ENCODE measurements around the gene UTP25.
"Not testable (repeated sequence)": the region's sequence is repeated elsewhere in the genome, so short reads cannot be mapped to it uniquely, and the experiment has no call there.

Gene UTP25

GRCh38 chr1:209791920-209792319 is 35.9 kb upstream of the UTP25 start:
- Histone ChIP-seq H3K27ac (ENCODE audit: low read depth, low read length) (no peak overlapping the region), H3K4me1 (ENCODE audit: control insufficient read depth, insufficient read depth, low read length) (peaks cover 8% of the 10 kb centered on the region), H3K4me3 (ENCODE audit: low read length) (no peak overlapping the region), H3K36me3 (ENCODE audit: control insufficient read depth, insufficient read depth, low read length) (no peaks in the 10 kb centered on the region), H3K9ac (ENCODE audit: low read length) (no peak overlapping the region), H3K27me3 (ENCODE audit: control insufficient read depth, insufficient read depth, low read length) (no peaks in the 10 kb centered on the region)

- H3K4me1 ChIP-seq (ENCODE audit: control insufficient read depth, insufficient read depth, low read length); H3K4me3 ChIP-seq (ENCODE audit: low read length); H3K9ac ChIP-seq (ENCODE audit: low read length); H3K27ac ChIP-seq (ENCODE audit: low read depth, low read length); H3K36me3 ChIP-seq (ENCODE audit: control insufficient read depth, insufficient read depth, low read length); H3K27me3 ChIP-seq (ENCODE audit: control insufficient read depth, insufficient read depth, low read length): not testable (repeated sequence)
These were observed 34.1 kb upstream of the UTP25 start for GRCh38 chr1:209793711-209794110.

- H3K36me3 ChIP-seq (ENCODE audit: control insufficient read depth, insufficient read depth, low read length): no peaks in the 10 kb centered on the region
- H3K9ac ChIP-seq (ENCODE audit: low read length): no peak overlapping the region
- H3K4me3 ChIP-seq (ENCODE audit: low read length): no peak overlapping the region
- H3K27ac ChIP-seq (ENCODE audit: low read depth, low read length): no peak overlapping the region
- no peaks in the 10 kb centered on the region for H3K4me1 ChIP-seq (ENCODE audit: control insufficient read depth, insufficient read depth, low read length)
- H3K27me3 ChIP-seq (ENCODE audit: control insufficient read depth, insufficient read depth, low read length): no peaks in the 10 kb centered on the region
These were observed 29.7 kb upstream of the UTP25 start for GRCh38 chr1:209797978-209798639.

- H3K9ac ChIP-seq (ENCODE audit: low read length): no peak overlapping the region
- H3K27ac ChIP-seq (ENCODE audit: low read depth, low read length): no peak overlapping the region
These were observed 26.6 kb upstream of the UTP25 start for GRCh38 chr1:209800984-209801834.

GRCh38 chr1:209802117-209802779 is 25.5 kb upstream of the UTP25 start:
- no peak overlapping the region for H3K9ac ChIP-seq (ENCODE audit: low read length)
- no peak overlapping the region for H3K4me3 ChIP-seq (ENCODE audit: low read length)
- H3K36me3 ChIP-seq (ENCODE audit: control insufficient read depth, insufficient read depth, low read length): no peaks in the 10 kb centered on the region
- H3K4me1 ChIP-seq (ENCODE audit: control insufficient read depth, insufficient read depth, low read length): no peaks in the 10 kb centered on the region
- H3K27ac ChIP-seq (ENCODE audit: low read depth, low read length): no peak overlapping the region
- H3K27me3 ChIP-seq (ENCODE audit: control insufficient read depth, insufficient read depth, low read length): no peaks in the 10 kb centered on the region

More at GRCh38 chr1:209800984-209801834, 26.6 kb upstream of the UTP25 start:
- Histone ChIP-seq H3K4me3 (ENCODE audit: low read length) (no peak overlapping the region), H3K4me1 (ENCODE audit: control insufficient read depth, insufficient read depth, low read length) (no peaks in the 10 kb centered on the region), H3K27me3 (ENCODE audit: control insufficient read depth, insufficient read depth, low read length) (no peaks in the 10 kb centered on the region), H3K36me3 (ENCODE audit: control insufficient read depth, insufficient read depth, low read length) (no peaks in the 10 kb centered on the region)

GRCh38 chr1:209802780-209803152 is 25.0 kb upstream of the UTP25 start:
- H3K36me3 ChIP-seq (ENCODE audit: control insufficient read depth, insufficient read depth, low read length): no peaks in the 10 kb centered on the region
- no peak overlapping the region for H3K4me3 ChIP-seq (ENCODE audit: low read length)
- no peaks in the 10 kb centered on the region for H3K4me1 ChIP-seq (ENCODE audit: control insufficient read depth, insufficient read depth, low read length)
- no peaks in the 10 kb centered on the region for H3K27me3 ChIP-seq (ENCODE audit: control insufficient read depth, insufficient read depth, low read length)
- no peak overlapping the region for H3K9ac ChIP-seq (ENCODE audit: low read length)
- H3K27ac ChIP-seq (ENCODE audit: low read depth, low read length): no peak overlapping the region

- no peaks in the 10 kb centered on the region for H3K4me1 ChIP-seq (ENCODE audit: control insufficient read depth, insufficient read depth, low read length)
These were observed 24.2 kb upstream of the UTP25 start for GRCh38 chr1:209803568-209803967.

DNA sequence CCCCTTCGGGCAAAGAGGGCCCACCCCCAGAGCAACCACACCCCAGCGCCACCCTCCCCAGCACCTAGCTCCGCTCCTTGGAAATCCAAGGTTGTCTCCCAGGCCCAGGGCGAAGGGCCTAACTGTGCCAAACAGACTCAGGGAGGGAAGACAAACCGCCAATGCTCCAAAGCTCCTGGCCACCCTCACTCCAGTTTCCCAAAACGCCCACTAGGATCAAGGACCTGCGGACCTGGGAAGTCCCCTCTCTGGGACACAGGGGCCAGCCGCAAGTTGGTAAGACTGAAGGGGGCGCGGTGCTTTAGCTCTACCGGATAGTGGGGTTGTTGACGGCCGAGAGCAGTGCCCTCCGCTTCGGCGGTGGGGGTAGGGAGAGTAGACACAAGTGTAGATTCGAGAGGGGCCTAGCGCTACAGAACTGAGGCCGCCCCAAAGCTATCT is 22.4 kb upstream of the UTP25 start:
- H3K27me3 ChIP-seq (ENCODE audit: control insufficient read depth, insufficient read depth, low read length): no peaks in the 10 kb centered on the region
- H3K9ac ChIP-seq (ENCODE audit: low read length): peak overlapping the region; percentile 43
- no peaks in the 10 kb centered on the region for H3K36me3 ChIP-seq (ENCODE audit: control insufficient read depth, insufficient read depth, low read length)
- peak overlapping the region; percentile 68 for H3K4me3 ChIP-seq (ENCODE audit: low read length)
- H3K27ac ChIP-seq (ENCODE audit: low read depth, low read length): no peak overlapping the region
- no peaks in the 10 kb centered on the region for H3K4me1 ChIP-seq (ENCODE audit: control insufficient read depth, insufficient read depth, low read length)

More at GRCh38 chr1:209803568-209803967, 24.2 kb upstream of the UTP25 start:
- Histone ChIP-seq H3K27me3 (ENCODE audit: control insufficient read depth, insufficient read depth, low read length) (no peaks in the 10 kb centered on the region), H3K27ac (ENCODE audit: low read depth, low read length) (no peak overlapping the region), H3K9ac (ENCODE audit: low read length) (no peak overlapping the region), H3K4me3 (ENCODE audit: low read length) (no peak overlapping the region), H3K36me3 (ENCODE audit: control insufficient read depth, insufficient read depth, low read length) (no peaks in the 10 kb centered on the region)

GRCh38 chr1:209805875-209806760 is 21.7 kb upstream of the UTP25 start, which contains the start of gene IRF6:
TSS of gene IRF6 (minus strand) at chr1:209806142. CDS start at chr1:209801413, 4,729 bp downstream.
- peak within 1 kb of the TSS; percentile 43 for H3K9ac ChIP-seq (ENCODE audit: low read length)
- no peaks in the 10 kb centered on the region for H3K27me3 ChIP-seq (ENCODE audit: control insufficient read depth, insufficient read depth, low read length)
- no peak within 1 kb of the TSS for H3K27ac ChIP-seq (ENCODE audit: low read depth, low read length)
- no peaks in the 10 kb centered on the region for H3K4me1 ChIP-seq (ENCODE audit: control insufficient read depth, insufficient read depth, low read length)
- H3K4me3 ChIP-seq (ENCODE audit: low read length): peak within 1 kb of the TSS; percentile 68
- H3K36me3 ChIP-seq (ENCODE audit: control insufficient read depth, insufficient read depth, low read length): no peaks in the 10 kb centered on the region

- Histone ChIP-seq H3K27ac (ENCODE audit: low read depth, low read length) (no peak overlapping the region), H3K4me1 (ENCODE audit: control insufficient read depth, insufficient read depth, low read length) (no peaks in the 10 kb centered on the region), H3K36me3 (ENCODE audit: control insufficient read depth, insufficient read depth, low read length) (no peaks in the 10 kb centered on the region), H3K27me3 (ENCODE audit: control insufficient read depth, insufficient read depth, low read length) (no peaks in the 10 kb centered on the region), H3K4me3 (ENCODE audit: low read length) (no peak overlapping the region), H3K9ac (ENCODE audit: low read length) (no peak overlapping the region)
These were observed 20.3 kb upstream of the UTP25 start for GRCh38 chr1:209807509-209807908.

GRCh38 chr1:209808059-209808581 is 19.7 kb upstream of the UTP25 start:
- Histone ChIP-seq H3K9ac (ENCODE audit: low read length) (no peak overlapping the region), H3K4me1 (ENCODE audit: control insufficient read depth, insufficient read depth, low read length) (no peaks in the 10 kb centered on the region), H3K27ac (ENCODE audit: low read depth, low read length) (no peak overlapping the region), H3K4me3 (ENCODE audit: low read length) (no peak overlapping the region), H3K27me3 (ENCODE audit: control insufficient read depth, insufficient read depth, low read length) (no peaks in the 10 kb centered on the region), H3K36me3 (ENCODE audit: control insufficient read depth, insufficient read depth, low read length) (no peaks in the 10 kb centered on the region)
